BE2C (cell line): Measurements from ENCODE around the gene DLGAP4.

Source experiments
- DNase-seq: peaks from one replicate; pipeline ENCODE4 v3.0.0-alpha.2; 2020
- H3K27me3 ChIP-seq: fragments of 250-450 bp; sonication (Bioruptor Pico); 2 replicates; pipeline ENCODE4 v1.5.1; 2020; ENCODE audit warnings: mild to moderate bottlenecking
- H3K36me3 ChIP-seq: fragments of 250-450 bp; sonication (Bioruptor Pico); 2 replicates; pipeline ENCODE4 v1.5.1; 2020; ENCODE audit warnings: mild to moderate bottlenecking
- H3K4me1 ChIP-seq: fragments of 250-450 bp; sonication (Bioruptor Pico); 2 replicates; pipeline ENCODE4 v1.5.1; 2020
- H3K4me3 ChIP-seq: 2 replicates; pipeline ENCODE4 v1.5.1; 2011; ENCODE audit warnings: low read depth, low read length
- H3K9me3 ChIP-seq: fragments of 250-450 bp; sonication (Bioruptor Pico); 2 replicates; pipeline ENCODE4 v1.5.1; 2020
- CTCF ChIP-seq: IDR thresholded peaks from 2 replicates; pipeline ENCODE4 v1.5.1; 2012; ENCODE audit warnings: mild to moderate bottlenecking, low read depth, low read length

DLGAP4 gene

GRCh38 chr20:36281785-36282380 is 24.3 kb upstream of the DLGAP4 start:
- H3K27me3 ChIP-seq, result no peaks in the 10 kb centered on the region
- H3K4me1 ChIP-seq, result no peaks in the 10 kb centered on the region
- no peak for DNase-seq
- H3K36me3 ChIP-seq, result no peaks in the 10 kb centered on the region
- no peaks in the 10 kb centered on the region for H3K9me3 ChIP-seq
- H3K4me3 ChIP-seq, result no peak overlapping the region
- no peak for TF ChIP-seq CTCF

- Histone ChIP-seq H3K4me3 (no peak overlapping the region), H3K4me1 (no peaks in the 10 kb centered on the region), H3K36me3 (no peaks in the 10 kb centered on the region), H3K9me3 (no peaks in the 10 kb centered on the region), H3K27me3 (peaks cover 3% of the 10 kb centered on the region)
- DNase-seq, result no peak
- no peak for TF ChIP-seq CTCF
Measured at GRCh38 chr20:36284751-36285150, 21.4 kb upstream of the DLGAP4 start.

- no peak for TF ChIP-seq CTCF
- Histone ChIP-seq H3K36me3 (no peaks in the 10 kb centered on the region), H3K4me3 (no peak overlapping the region), H3K9me3 (no peaks in the 10 kb centered on the region), H3K27me3 (peaks cover 7% of the 10 kb centered on the region), H3K4me1 (no peaks in the 10 kb centered on the region)
- DNase-seq, result no peak
Measured at GRCh38 chr20:36285746-36286447, 20.2 kb upstream of the DLGAP4 start.

GRCh38 chr20:36297656-36298055 is 8.5 kb upstream of the DLGAP4 start:
- H3K9me3 ChIP-seq, result no peaks in the 10 kb centered on the region
- no peak overlapping the region for H3K4me3 ChIP-seq
- TF ChIP-seq CTCF, result no peak
- H3K4me1 ChIP-seq, result no peaks in the 10 kb centered on the region
- H3K36me3 ChIP-seq, result no peaks in the 10 kb centered on the region
- no peak for DNase-seq
- H3K27me3 ChIP-seq, result no peaks in the 10 kb centered on the region

- H3K27me3 ChIP-seq, result no peaks in the 10 kb centered on the region
- no peak for TF ChIP-seq CTCF
- DNase-seq, result no peak
- no peaks in the 10 kb centered on the region for H3K4me1 ChIP-seq
- no peaks in the 10 kb centered on the region for H3K9me3 ChIP-seq
- no peak overlapping the region for H3K4me3 ChIP-seq
- H3K36me3 ChIP-seq, result no peaks in the 10 kb centered on the region
Measured at GRCh38 chr20:36298061-36298460, 8.1 kb upstream of the DLGAP4 start.

GRCh38 chr20:36298795-36299339 is 7.3 kb upstream of the DLGAP4 start:
- no peaks in the 10 kb centered on the region for H3K4me1 ChIP-seq
- no peaks in the 10 kb centered on the region for H3K27me3 ChIP-seq
- no peak overlapping the region for H3K4me3 ChIP-seq
- TF ChIP-seq CTCF, result no peak
- H3K9me3 ChIP-seq, result no peaks in the 10 kb centered on the region
- H3K36me3 ChIP-seq, result no peaks in the 10 kb centered on the region
- no peak for DNase-seq
